ENCODE measurements around the gene DNAH8.

The DNAH8 gene

GRCh38 chr6:39073471-39074355 is 358.6 kb downstream of the DNAH8 start:
- Mint-ChIP-seq H3K9me3 (peaks cover 4% of the 10 kb centered on the region), H3K27me3 (ENCODE audit: low read depth) (peaks cover 32% of the 10 kb centered on the region), H3K4me1 (no peaks in the 10 kb centered on the region), H3K27ac (no peak overlapping the region), H3K36me3 (ENCODE audit: low read depth) (no peaks in the 10 kb centered on the region), H3K4me3 (no peak overlapping the region)
- TF ChIP-seq CTCF (IDR thresholded peaks at IDR 0.05; ENCODE audit: unreplicated experiment in 3 of 3): no peak

- Mint-ChIP-seq H3K27ac (no peak overlapping the region), H3K4me3 (no peak overlapping the region), H3K36me3 (ENCODE audit: low read depth) (no peaks in the 10 kb centered on the region), H3K27me3 (ENCODE audit: low read depth) (peaks cover 40% of the 10 kb centered on the region), H3K4me1 (no peaks in the 10 kb centered on the region), H3K9me3 (peaks cover 4% of the 10 kb centered on the region)
- TF ChIP-seq CTCF (IDR thresholded peaks at IDR 0.05; ENCODE audit: unreplicated experiment in 3 of 3): no peak
Measured at GRCh38 chr6:39074486-39074885, 359.4 kb downstream of the DNAH8 start.

- Mint-ChIP-seq H3K27ac (no peak overlapping the region), H3K36me3 (ENCODE audit: low read depth) (no peaks in the 10 kb centered on the region), H3K9me3 (peaks cover 4% of the 10 kb centered on the region), H3K4me1 (no peaks in the 10 kb centered on the region), H3K27me3 (ENCODE audit: low read depth) (peaks cover 38% of the 10 kb centered on the region), H3K4me3 (no peak overlapping the region)
- no peak for TF ChIP-seq CTCF (IDR thresholded peaks at IDR 0.05; ENCODE audit: unreplicated experiment in 3 of 3)
Measured at GRCh38 chr6:39075010-39075686, 360.0 kb downstream of the DNAH8 start.

- no peaks in the 10 kb centered on the region for H3K36me3 Mint-ChIP-seq (ENCODE audit: low read depth)
- no peak overlapping the region for H3K27ac Mint-ChIP-seq
Measured at GRCh38 chr6:39075807-39076622, 360.9 kb downstream of the DNAH8 start.

More at GRCh38 chr6:39075807-39076622, 360.9 kb downstream of the DNAH8 start:
- no peaks in the 10 kb centered on the region for H3K4me1 Mint-ChIP-seq
- no peak for TF ChIP-seq CTCF (IDR thresholded peaks at IDR 0.05; ENCODE audit: unreplicated experiment in 3 of 3)
- no peak overlapping the region for H3K4me3 Mint-ChIP-seq
- no peaks in the 10 kb centered on the region for H3K9me3 Mint-ChIP-seq
- peaks cover 43% of the 10 kb centered on the region for H3K27me3 Mint-ChIP-seq (ENCODE audit: low read depth)
